Prostate gland (tissue), 2 donors: ENCODE results near the gene SPOP. TPM values are rescaled to one million over a fixed set of nuclear protein-coding genes. Genes with fewer than 3 reads are reported as not detected.

ENCODE experiments used
- DNase-seq: peaks from one replicate; pipeline ENCODE4 v3.0.0-alpha.2; 2019; ENCODE audit warnings: low spot score
- H3K27ac ChIP-seq, 2 donors: fragments of 200-600 bp; sonication (generic); 2 replicates each; pipeline ENCODE4 v1.5.1; 2017 to 2019
- H3K27me3 ChIP-seq: fragments of 200-600 bp; sonication (generic); replicated peaks from 2 replicates; pipeline ENCODE4 v1.5.1; 2019; ENCODE audit not compliant: insufficient read depth
- H3K36me3 ChIP-seq, 2 donors: fragments of 200-600 bp; sonication (generic); 1 replicate in 1 of 2; 2 replicates in 1 of 2; pipeline versions ENCODE4 v1.5.1 to v1.8.1; 2017 to 2019
- H3K4me1 ChIP-seq: fragments of 200-600 bp; sonication (generic); replicated peaks from 2 replicates; pipeline ENCODE4 v1.5.1; 2019
- H3K4me3 ChIP-seq, 2 donors: fragments of 200-600 bp; sonication (generic); 2 replicates each; pipeline ENCODE4 v1.5.1; 2017 to 2019
- H3K9me3 ChIP-seq: fragments of 200-600 bp; sonication (generic); 2 replicates; pipeline ENCODE4 v1.5.1; 2017
- CTCF ChIP-seq, 4 experiments: fragments of 200-600 bp in 2 of 4; fragments of 450-650 bp in 2 of 4; sonication (generic) in 2 of 4; IDR thresholded peaks; 1 replicate in 3 of 4; 2 replicates in 1 of 4; pipeline ENCODE4 v1.5.1; 2016 to 2019; ENCODE audit warnings: antibody characterized with exemption in 4 of 4, mild to moderate bottlenecking in 2 of 4, moderate library complexity in 2 of 4
- POLR2A ChIP-seq: fragments of 450-650 bp; IDR thresholded peaks from one replicate; pipeline ENCODE4 v1.6.1; 2016; ENCODE audit warnings: antibody characterized with exemption, mild to moderate bottlenecking
- POLR2AphosphoS5 ChIP-seq: sonication (generic); formaldehyde crosslinking; IDR thresholded peaks from one replicate; pipeline ENCODE4 v1.6.1; 2017; ENCODE audit warnings: antibody characterized with exemption
- WGBS: methylation state at CpG from one replicate; pipeline ENCODE4 v1.1.5; 2018; 5-methylcytosine and 5-hydroxymethylcytosine counted together
- intact Hi-C: fragments of 100-400 bp; cut with DNase I; formaldehyde crosslinking; loops from one replicate; pipeline ENCODE4 v1.14.2; 2022
- total RNA-seq, 2 donors: library from RNA; depleted of rRNA; stranded (reverse); fragments of >200 nt; gene quantifications; one replicate each; pipeline ENCODE4 v1.1.0, GENCODE V29; 2016

SPOP gene
- total RNA-seq, 2 donors from 2014 or later: 80.8 to 93.0 TPM

GRCh38 chr17:49598918-49599317 lies 79.0 kb downstream of the SPOP start:
- no peaks in the 10 kb centered on the region for H3K27me3 ChIP-seq
- intact Hi-C loops: no loop called here
- H3K4me3 ChIP-seq: no peak overlapping the region
- H3K9me3 ChIP-seq: no peaks in the 10 kb centered on the region
- no peaks in the 10 kb centered on the region for H3K36me3 ChIP-seq
- TF ChIP-seq POLR2A (no peak), POLR2AphosphoS5 (no peak), CTCF (IDR thresholded peaks at IDR 0.05) (no peak)
- DNase-seq: no peak
- H3K27ac ChIP-seq: no peak overlapping the region
- WGBS: 92% methylated on average over 3 of the region's 3 CpGs
- H3K4me1 ChIP-seq: peaks cover 10% of the 10 kb centered on the region

GRCh38 chr17:49597928-49598655 lies 79.8 kb downstream of the SPOP start:
- H3K27me3 ChIP-seq: no peaks in the 10 kb centered on the region
- no peak overlapping the region for H3K4me3 ChIP-seq
- peaks cover 10% of the 10 kb centered on the region for H3K4me1 ChIP-seq
- peak overlapping the region in 1 of 2 donors; percentile 38 for H3K27ac ChIP-seq
- intact Hi-C loops: no loop called here
- WGBS: 83% methylated on average over 8 of the region's 8 CpGs
- no peaks in the 10 kb centered on the region for H3K36me3 ChIP-seq
- no peak for TF ChIP-seq POLR2A
- no peak for TF ChIP-seq CTCF (IDR thresholded peaks at IDR 0.05)
- TF ChIP-seq POLR2AphosphoS5: no peak
- no peak for DNase-seq
- no peaks in the 10 kb centered on the region for H3K9me3 ChIP-seq

GRCh38 chr17:49597436-49597835 lies 80.5 kb downstream of the SPOP start:
- peak overlapping the region in 1 of 2 donors; percentile 38 for H3K27ac ChIP-seq
- no peaks in the 10 kb centered on the region for H3K9me3 ChIP-seq
- peaks cover 10% of the 10 kb centered on the region for H3K4me1 ChIP-seq
- DNase-seq: no peak
- no peaks in the 10 kb centered on the region for H3K27me3 ChIP-seq
- intact Hi-C loops: no loop called here
- H3K36me3 ChIP-seq: no peaks in the 10 kb centered on the region
- TF ChIP-seq POLR2A: no peak
- TF ChIP-seq POLR2AphosphoS5: no peak
- no peak for TF ChIP-seq CTCF (IDR thresholded peaks at IDR 0.05)
- WGBS: 78% methylated on average over 4 of the region's 4 CpGs
- H3K4me3 ChIP-seq: no peak overlapping the region

GRCh38 chr17:49596613-49597244 lies 81.2 kb downstream of the SPOP start:
- 63% methylated on average over 6 of the region's 6 CpGs for WGBS
- Histone ChIP-seq H3K27ac (peak overlapping the region in 1 of 2 donors; percentile 38), H3K9me3 (no peaks in the 10 kb centered on the region), H3K36me3 (no peaks in the 10 kb centered on the region), H3K4me3 (no peak overlapping the region), H3K27me3 (no peaks in the 10 kb centered on the region), H3K4me1 (peaks cover 10% of the 10 kb centered on the region)
- no peak for DNase-seq
- intact Hi-C loops: no loop called here
- TF ChIP-seq POLR2A (no peak), POLR2AphosphoS5 (peak; percentile 20)

- H3K9me3 ChIP-seq: no peaks in the 10 kb centered on the region
- no peak for DNase-seq
- H3K4me1 ChIP-seq: peaks cover 10% of the 10 kb centered on the region
- intact Hi-C loops: no loop called here
- no peak for TF ChIP-seq POLR2A
- no peak for TF ChIP-seq POLR2AphosphoS5
- TF ChIP-seq CTCF (IDR thresholded peaks at IDR 0.05): no peak
- no peaks in the 10 kb centered on the region for H3K36me3 ChIP-seq
- no peak overlapping the region for H3K27ac ChIP-seq
- 93% methylated on average over 4 of the region's 4 CpGs for WGBS
- H3K27me3 ChIP-seq: no peaks in the 10 kb centered on the region
- no peak overlapping the region for H3K4me3 ChIP-seq
Observed at GRCh38 chr17:49595980-49596379, 81.9 kb downstream of the SPOP start.
